GM23248 (cell line): ENCODE measurements around the gene SNW1.

ENCODE experiments used
- EZH2 ChIP-seq: fragments of 200-600 bp; sonication (generic); IDR thresholded peaks from 2 replicates; pipeline ENCODE4 v1.6.1; 2018; ENCODE audit warnings: antibody characterized with exemption, mild to moderate bottlenecking; ENCODE audit not compliant: insufficient read depth, poor library complexity, severe bottlenecking
- EZH2phosphoT487 ChIP-seq: fragments of 200-600 bp; sonication (generic); IDR thresholded peaks from 2 replicates; pipeline ENCODE4 v1.6.1; 2018; ENCODE audit warnings: antibody characterized with exemption, moderate library complexity, mild to moderate bottlenecking, low read depth; ENCODE audit not compliant: insufficient read depth

- TF ChIP-seq EZH2phosphoT487 (no peak), EZH2 (no peak)
Observed at GRCh38 chr14:77721437-77721836, 39.5 kb downstream of the SNW1 start.
